Esophagus squamous epithelium (tissue), 4 donors: ENCODE data around the gene ABAT.

Experiments
- CTCF ChIP-seq, 6 experiments: fragments of 450-650 bp in 4 of 6; fragments of 200-600 bp in 2 of 6; sonication (generic) in 2 of 6; IDR thresholded peaks; one replicate each; pipeline ENCODE4 v1.5.1; 2016 to 2019; ENCODE audit warnings: antibody characterized with exemption in 6 of 6, mild to moderate bottlenecking in 4 of 6, moderate library complexity in 4 of 6
- POLR2A ChIP-seq, 4 donors: fragments of 450-650 bp; IDR thresholded peaks; one replicate each; pipeline ENCODE4 v1.6.1; 2017; ENCODE audit warnings: antibody characterized with exemption in 4 of 4, mild to moderate bottlenecking in 4 of 4, moderate library complexity in 3 of 4

GRCh38 chr16:8646326-8647053, 27.9 kb upstream of the ABAT start:
- TF ChIP-seq CTCF (IDR thresholded peaks at IDR 0.05): no peak
- no peak for TF ChIP-seq POLR2A (IDR thresholded peaks at IDR 0.05)
